Esophagus squamous epithelium (tissue), 5 donors: ENCODE data around the gene ENPP7. TPM values are rescaled to one million over a fixed set of nuclear protein-coding genes. Genes with fewer than 3 reads are reported as not detected.

Source experiments
- DNase-seq: peaks from one replicate; lab custom pipeline; 2025; lab: John Stamatoyannopoulos, UW
- H3K27ac ChIP-seq, 4 donors: fragments of 200-600 bp; sonication (generic); one replicate each; pipeline ENCODE4 v1.5.1; 2016 to 2019; ENCODE audit warnings: mild to moderate bottlenecking in 1 of 4
- H3K27me3 ChIP-seq, 4 donors: fragments of 200-600 bp; sonication (generic); 1 replicate in 3 of 4; 2 replicates in 1 of 4; pipeline versions ENCODE4 v1.5.1 to v1.6.0; 2017 to 2021; ENCODE audit warnings: antibody characterized with exemption in 1 of 4
- H3K36me3 ChIP-seq, 3 donors: fragments of 200-600 bp; sonication (generic); one replicate each; pipeline ENCODE4 v1.5.1; 2016 to 2019
- H3K4me1 ChIP-seq, 3 donors: fragments of 200-600 bp; sonication (generic); one replicate each; pipeline ENCODE4 v1.5.1; 2017 to 2019
- H3K4me3 ChIP-seq, 4 donors: fragments of 200-600 bp; sonication (generic); 1 replicate in 3 of 4; 2 replicates in 1 of 4; pipeline ENCODE4 v1.5.1; 2016 to 2019; ENCODE audit warnings: mild to moderate bottlenecking in 2 of 4, moderate library complexity in 1 of 4
- H3K9me3 ChIP-seq, 3 donors: fragments of 200-600 bp; sonication (generic); one replicate each; pipeline ENCODE4 v1.5.1; 2016 to 2019
- CTCF ChIP-seq, 6 experiments: fragments of 450-650 bp in 4 of 6; fragments of 200-600 bp in 2 of 6; sonication (generic) in 2 of 6; IDR thresholded peaks; one replicate each; pipeline ENCODE4 v1.5.1; 2016 to 2019; ENCODE audit warnings: antibody characterized with exemption in 6 of 6, mild to moderate bottlenecking in 4 of 6, moderate library complexity in 4 of 6
- POLR2A ChIP-seq, 4 donors: fragments of 450-650 bp; IDR thresholded peaks; one replicate each; pipeline ENCODE4 v1.6.1; 2017; ENCODE audit warnings: antibody characterized with exemption in 4 of 4, mild to moderate bottlenecking in 4 of 4, moderate library complexity in 3 of 4
- WGBS, 2 donors: methylation state at CpG; one replicate each; pipeline ENCODE4 v1.1.5; 2018; 5-methylcytosine and 5-hydroxymethylcytosine counted together
- intact Hi-C: fragments of 100-400 bp; cut with DNase I; formaldehyde crosslinking; loops from one replicate; pipeline ENCODE4 v1.15.0; 2022
- total RNA-seq, 4 donors: library from RNA; depleted of rRNA; stranded (reverse); fragments of >200 nt; gene quantifications; one replicate each; pipeline ENCODE4 v1.1.0, GENCODE V29; 2016
- donor health status: DM: yes; HTN: yes; CAD: no.

Gene ENPP7
- total RNA-seq, 4 donors from 2014 or later, result not detected

GRCh38 chr17:79783891-79784290, 53.1 kb downstream of the ENPP7 start:
- no peak overlapping the region for H3K27ac ChIP-seq
- H3K9me3 ChIP-seq, result no peaks in the 10 kb centered on the region
- intact Hi-C loops, result no loop called here
- TF ChIP-seq CTCF (IDR thresholded peaks at IDR 0.05), result no peak
- TF ChIP-seq POLR2A (IDR thresholded peaks at IDR 0.05), result no peak
- H3K4me3 ChIP-seq, result no peak overlapping the region
- peaks cover 0 to 93% (median 1%) of the 10 kb centered on the region in 4 donors for H3K27me3 ChIP-seq
- DNase-seq, result no peak
- WGBS, 2 donors, result 67% methylated on average over 3 of the region's 18 CpGs; no CpG with 5 or more reads in 1 of the 2 donors
- H3K36me3 ChIP-seq, result peaks cover 0 to 16% (median 0%) of the 10 kb centered on the region in 3 donors
- H3K4me1 ChIP-seq, result peaks cover 0 to 10% (median 6%) of the 10 kb centered on the region in 3 donors

- DNase-seq, result no peak
- peaks cover 0 to 7% (median under 1%) of the 10 kb centered on the region in 3 donors for H3K4me1 ChIP-seq
- 88 to 90% methylated on average over 3 to 12 of the region's 31 CpGs for WGBS, 2 donors
- no peak overlapping the region for H3K4me3 ChIP-seq
- H3K27ac ChIP-seq, result no peak overlapping the region
- H3K27me3 ChIP-seq, result peaks cover 2 to 93% (median 5%) of the 10 kb centered on the region in 4 donors
- no peaks in the 10 kb centered on the region for H3K9me3 ChIP-seq
- no peak for TF ChIP-seq CTCF (IDR thresholded peaks at IDR 0.05)
- no peak for TF ChIP-seq POLR2A (IDR thresholded peaks at IDR 0.05)
- intact Hi-C loops, result no loop called here
- H3K36me3 ChIP-seq, result peaks cover 0 to 16% (median 0%) of the 10 kb centered on the region in 3 donors
Measured at GRCh38 chr17:79784353-79785016, 53.7 kb downstream of the ENPP7 start.

GRCh38 chr17:79785017-79785899, 54.5 kb downstream of the ENPP7 start:
- H3K27me3 ChIP-seq, result peaks cover 8 to 93% (median 11%) of the 10 kb centered on the region in 4 donors
- WGBS, 2 donors, result 86 to 89% methylated on average over 4 to 10 of the region's 17 CpGs
- no peak overlapping the region for H3K27ac ChIP-seq
- intact Hi-C loops, result no loop called here
- H3K4me1 ChIP-seq, result peaks cover 3 to 11% (median 4%) of the 10 kb centered on the region in 3 donors
- H3K4me3 ChIP-seq, result no peak overlapping the region
- peaks cover 0 to 16% (median 0%) of the 10 kb centered on the region in 3 donors for H3K36me3 ChIP-seq
- DNase-seq, result no peak
- TF ChIP-seq CTCF (IDR thresholded peaks at IDR 0.05) (no peak), POLR2A (IDR thresholded peaks at IDR 0.05) (no peak)
- H3K9me3 ChIP-seq, result no peaks in the 10 kb centered on the region

GRCh38 chr17:79785900-79786810, 55.4 kb downstream of the ENPP7 start:
- no peak for DNase-seq
- TF ChIP-seq POLR2A (IDR thresholded peaks at IDR 0.05), result no peak
- no peak for TF ChIP-seq CTCF (IDR thresholded peaks at IDR 0.05)
- Histone ChIP-seq H3K27ac (no peak overlapping the region), H3K27me3 (peaks cover 16 to 95% (median 20%) of the 10 kb centered on the region in 4 donors), H3K4me1 (peaks cover 5 to 20% (median 7%) of the 10 kb centered on the region in 3 donors), H3K4me3 (no peak overlapping the region), H3K9me3 (no peaks in the 10 kb centered on the region), H3K36me3 (peaks cover 0 to 16% (median 0%) of the 10 kb centered on the region in 3 donors)
- WGBS, 2 donors, result 87 to 88% methylated on average over 8 to 10 of the region's 15 CpGs
- intact Hi-C loops, result no loop called here
